GM10266 (cell line): ENCODE data around the gene LRMDA.

Experiments
- DNase-seq: peaks from one replicate; pipeline ENCODE4 v3.0.0; 2012; ENCODE audit errors: extremely low spot score
- TF ChIP-seq, protein P1 (sequence below): IDR thresholded peaks from 2 replicates; pipeline ENCODE4 v1.5.1; 2012; ENCODE audit warnings: mild to moderate bottlenecking, low read depth; ENCODE audit not compliant: control insufficient read depth, insufficient read depth; ENCODE audit errors: missing control alignments

The LRMDA gene

DNA sequence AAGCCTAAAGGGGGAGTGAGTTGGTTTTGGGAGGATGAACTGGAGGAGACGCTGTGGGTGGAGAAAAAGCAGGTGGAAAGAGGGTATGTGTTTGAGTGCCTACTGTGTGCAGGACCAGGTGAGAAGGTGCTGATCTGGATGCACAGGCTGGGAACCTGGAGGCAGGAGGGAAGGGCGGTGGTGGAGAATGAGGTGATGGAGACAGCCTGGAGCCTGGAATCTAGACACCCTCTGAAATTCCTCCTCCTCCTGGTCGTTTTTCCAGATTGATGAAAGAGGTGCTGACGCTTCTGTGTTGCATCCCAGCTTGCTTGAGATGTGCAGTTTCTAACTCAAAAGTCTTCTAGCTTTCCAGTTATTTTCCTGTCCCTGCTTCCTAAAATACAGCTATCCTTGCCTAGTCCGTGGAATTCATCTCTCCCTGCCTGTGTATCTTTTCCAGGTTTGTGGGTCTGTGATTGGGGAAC lies 67.5 kb downstream of the LRMDA start:
- TF ChIP-seq, protein P1, sequence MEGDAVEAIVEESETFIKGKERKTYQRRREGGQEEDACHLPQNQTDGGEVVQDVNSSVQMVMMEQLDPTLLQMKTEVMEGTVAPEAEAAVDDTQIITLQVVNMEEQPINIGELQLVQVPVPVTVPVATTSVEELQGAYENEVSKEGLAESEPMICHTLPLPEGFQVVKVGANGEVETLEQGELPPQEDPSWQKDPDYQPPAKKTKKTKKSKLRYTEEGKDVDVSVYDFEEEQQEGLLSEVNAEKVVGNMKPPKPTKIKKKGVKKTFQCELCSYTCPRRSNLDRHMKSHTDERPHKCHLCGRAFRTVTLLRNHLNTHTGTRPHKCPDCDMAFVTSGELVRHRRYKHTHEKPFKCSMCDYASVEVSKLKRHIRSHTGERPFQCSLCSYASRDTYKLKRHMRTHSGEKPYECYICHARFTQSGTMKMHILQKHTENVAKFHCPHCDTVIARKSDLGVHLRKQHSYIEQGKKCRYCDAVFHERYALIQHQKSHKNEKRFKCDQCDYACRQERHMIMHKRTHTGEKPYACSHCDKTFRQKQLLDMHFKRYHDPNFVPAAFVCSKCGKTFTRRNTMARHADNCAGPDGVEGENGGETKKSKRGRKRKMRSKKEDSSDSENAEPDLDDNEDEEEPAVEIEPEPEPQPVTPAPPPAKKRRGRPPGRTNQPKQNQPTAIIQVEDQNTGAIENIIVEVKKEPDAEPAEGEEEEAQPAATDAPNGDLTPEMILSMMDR = no peak
- no peak for DNase-seq

DNA sequence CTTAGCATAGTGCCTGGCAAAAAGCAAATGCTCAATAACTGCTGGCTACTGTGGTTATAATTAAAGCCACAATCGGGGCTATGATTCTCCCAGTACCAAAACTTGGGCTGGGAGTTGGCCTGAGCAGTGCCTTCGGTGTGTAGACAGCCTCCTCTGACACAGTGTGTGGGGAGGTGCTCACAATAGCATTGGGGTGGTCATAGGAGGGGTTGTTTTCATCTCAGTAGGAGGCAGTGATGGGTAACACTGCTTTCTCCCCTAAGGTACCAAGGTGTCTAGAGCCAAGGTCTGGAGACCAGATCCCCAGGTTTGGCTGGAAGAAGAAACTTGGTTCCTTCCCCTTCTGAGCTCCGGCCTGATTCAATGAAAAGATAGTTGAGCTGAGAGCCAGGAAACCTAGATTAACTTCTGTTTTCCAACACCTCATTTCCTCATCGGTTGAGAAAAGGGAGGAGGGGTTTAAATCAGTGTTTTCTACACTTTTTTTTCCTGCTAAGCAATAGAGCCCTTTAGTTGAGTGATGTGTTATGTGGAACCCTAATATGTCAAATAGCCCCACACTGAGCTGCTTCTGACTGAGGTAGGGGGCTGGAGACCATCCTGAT lies 68.2 kb downstream of the LRMDA start:
- TF ChIP-seq, protein P1 = no peak
- DNase-seq = no peak

DNA sequence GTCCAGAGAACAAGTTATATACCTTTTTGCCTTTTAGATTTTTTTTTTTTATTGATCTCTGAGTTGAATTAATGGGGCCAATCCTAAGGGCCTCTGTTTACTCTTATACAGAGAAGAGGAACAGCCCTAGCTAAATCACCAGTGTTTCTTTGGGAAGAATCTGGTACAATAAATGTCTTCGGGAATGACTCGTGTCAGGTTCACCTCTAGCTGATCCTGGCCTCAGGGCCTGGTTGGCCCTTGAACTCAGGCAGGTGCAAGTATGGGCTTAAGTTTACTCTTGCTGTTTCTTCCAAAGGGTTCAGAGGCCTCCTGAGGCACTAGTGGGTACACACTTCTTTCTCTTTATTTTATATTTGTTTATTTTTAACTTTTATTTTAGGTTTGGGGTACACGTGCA lies 71.0 kb downstream of the LRMDA start:
- no peak for DNase-seq
- TF ChIP-seq, protein P1 = no peak

DNA sequence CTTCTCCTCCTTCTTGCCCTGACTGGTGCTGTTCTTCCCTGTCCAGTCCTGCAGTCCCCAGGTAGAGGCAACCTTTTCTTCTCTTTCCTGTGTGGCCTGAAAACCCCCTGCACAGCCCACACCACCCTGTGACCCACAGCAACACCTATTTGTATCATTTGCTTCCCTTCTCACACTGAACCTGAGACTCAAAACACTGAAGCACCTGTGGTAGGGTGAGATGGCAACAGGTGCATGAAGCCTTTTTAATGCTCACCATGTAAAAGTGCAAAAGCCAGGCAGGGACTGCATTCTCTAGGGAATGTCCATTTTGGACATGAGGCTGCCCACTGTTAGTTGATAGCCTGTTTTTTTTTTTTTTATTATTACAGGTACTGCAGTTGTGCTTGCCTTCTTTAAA lies 71.4 kb downstream of the LRMDA start:
- TF ChIP-seq, protein P1 = no peak
- no peak for DNase-seq

DNA sequence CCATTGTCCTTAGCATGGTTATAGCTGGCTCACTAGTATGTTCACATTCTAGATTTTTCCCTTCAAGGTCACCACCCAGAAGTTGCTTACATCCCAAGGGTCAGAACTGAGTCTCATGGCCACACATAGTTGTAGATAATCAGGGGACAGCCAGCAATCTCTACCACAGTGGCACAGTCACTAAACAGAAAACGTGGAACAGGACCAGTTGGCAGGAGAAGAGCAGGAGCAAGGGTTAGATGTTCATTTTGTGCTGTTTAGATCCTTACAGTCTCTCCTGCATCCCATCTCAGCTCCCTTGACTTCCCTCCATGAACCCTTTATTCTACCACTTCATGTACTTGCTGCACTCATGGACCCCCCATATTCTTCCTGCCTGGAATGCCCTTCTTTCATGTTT lies 73.9 kb downstream of the LRMDA start:
- DNase-seq = no peak
- TF ChIP-seq, protein P1 = no peak

DNA sequence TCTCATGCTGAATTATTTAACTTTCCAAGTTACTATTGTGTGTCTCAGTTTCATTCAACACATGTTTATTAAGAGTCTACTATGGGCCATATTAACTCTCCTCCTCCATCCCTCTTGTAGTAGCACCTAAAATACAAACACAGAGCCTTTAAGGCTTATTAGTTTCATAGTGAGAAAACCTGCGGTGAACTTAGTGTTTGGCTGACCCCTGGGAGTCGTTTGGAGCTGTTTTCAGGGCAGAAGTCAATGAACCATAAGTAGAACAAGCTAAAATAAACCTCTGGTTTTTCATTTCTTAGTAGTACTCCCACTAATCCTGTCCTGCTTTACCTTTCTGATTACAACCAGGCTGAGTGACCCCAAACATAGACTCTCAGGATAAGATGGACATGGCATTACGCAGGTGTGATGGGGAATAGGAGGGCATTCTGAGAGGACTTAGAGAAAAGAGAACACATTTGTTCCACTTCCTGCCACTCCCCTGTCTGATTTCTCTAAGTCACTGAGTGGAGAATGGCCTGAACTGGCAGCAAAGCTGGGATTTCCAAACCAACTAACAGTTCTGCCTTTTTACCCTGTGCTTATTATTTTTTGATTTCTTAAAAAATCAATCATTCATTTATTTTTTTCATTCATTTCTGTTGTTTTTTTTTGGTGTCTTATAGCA lies 74.5 kb downstream of the LRMDA start:
- no peak for DNase-seq
- TF ChIP-seq, protein P1 = no peak

DNA sequence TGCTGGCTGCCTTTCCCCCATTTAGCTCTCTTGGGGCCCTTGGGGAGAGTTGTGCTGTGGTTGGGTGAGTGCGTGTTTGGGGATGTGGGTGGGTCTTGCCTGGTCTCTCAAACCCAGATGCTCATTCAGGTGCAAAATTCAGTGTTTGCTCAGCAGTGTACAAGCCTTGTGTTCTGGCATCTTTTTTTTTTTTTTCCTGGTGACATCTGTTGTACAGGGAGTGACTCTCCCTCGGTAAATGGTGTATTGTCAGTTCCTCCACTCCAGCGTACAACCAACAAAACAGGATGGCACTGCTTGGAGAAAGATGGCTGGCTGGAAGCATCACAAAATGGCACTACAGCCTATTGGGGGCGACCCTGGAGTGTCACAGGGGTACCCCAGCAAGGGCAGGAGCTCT lies 75.5 kb downstream of the LRMDA start:
- TF ChIP-seq, protein P1 = no peak
- no peak for DNase-seq
